Stimulated activated CD8-positive, alpha-beta memory T cell treated with anti-CD3 and anti-CD28 coated beads, Interleukin-4, amount 100 ng/mL, for 48 hours (primary cell): ENCODE data around the gene SCAI.
"Not testable (repeated sequence)": the region's sequence is repeated elsewhere in the genome, so short reads cannot be mapped to it uniquely, and the experiment has no call there.

Experiments
- DNase-seq: peaks from one replicate; pipeline ENCODE4 v3.0.0-alpha.2; 2020

The SCAI gene

GRCh38 chr9:125008599-125008998 lies 134.7 kb downstream of the SCAI start:
- DNase-seq = no peak

- DNase-seq = no peak
These were observed 140.0 kb downstream of the SCAI start for GRCh38 chr9:125003332-125003731.

GRCh38 chr9:124983698-124984097 lies 159.6 kb downstream of the SCAI start:
- DNase-seq = no peak

GRCh38 chr9:124980431-124980830 lies 162.9 kb downstream of the SCAI start:
- DNase-seq = no peak

GRCh38 chr9:124975131-124975530 lies 168.2 kb downstream of the SCAI start:
- DNase-seq = no peak

GRCh38 chr9:124973807-124974206 lies 169.5 kb downstream of the SCAI start:
- DNase-seq = no peak

GRCh38 chr9:124972241-124972770 lies 171.0 kb downstream of the SCAI start:
- no peak for DNase-seq

GRCh38 chr9:124969401-124969800 lies 173.9 kb downstream of the SCAI start:
- DNase-seq = no peak

GRCh38 chr9:124968238-124968637 lies 175.1 kb downstream of the SCAI start:
- no peak for DNase-seq

- DNase-seq = not testable (repeated sequence)
These were observed 177.4 kb downstream of the SCAI start for GRCh38 chr9:124965775-124966568.

- no peak for DNase-seq
These were observed 178.7 kb downstream of the SCAI start for GRCh38 chr9:124964604-124965003.

- DNase-seq = no peak
These were observed 179.3 kb downstream of the SCAI start for GRCh38 chr9:124964056-124964455.

GRCh38 chr9:124960409-124960752 lies 182.9 kb downstream of the SCAI start:
- DNase-seq = no peak

- not testable (repeated sequence) for DNase-seq
These were observed 183.5 kb downstream of the SCAI start for GRCh38 chr9:124959671-124960408.

- DNase-seq = no peak
These were observed 189.1 kb downstream of the SCAI start for GRCh38 chr9:124954255-124954654.

GRCh38 chr9:124950050-124950718 lies 193.1 kb downstream of the SCAI start:
- DNase-seq = no peak

GRCh38 chr9:124949387-124949786 lies 193.9 kb downstream of the SCAI start:
- no peak for DNase-seq

GRCh38 chr9:124947727-124948391 lies 195.5 kb downstream of the SCAI start:
- DNase-seq = no peak

GRCh38 chr9:124946167-124946566 lies 197.2 kb downstream of the SCAI start:
- DNase-seq = no peak

GRCh38 chr9:124941679-124942561 lies 201.4 kb downstream of the SCAI start:
- DNase-seq = peak; percentile 77

- DNase-seq = peak; percentile 93
These were observed 202.2 kb downstream of the SCAI start, which contains the start of gene GOLGA1 for GRCh38 chr9:124940894-124941678. GOLGA1 (minus strand) TSS chr9:124941083; CDS start chr9:124938711, 2,372 bp downstream.
